Hematopoietic multipotent progenitor cell treated with erythropoietin and hydrocortisone succinate and interleukin-3 and kit ligand, for 15 days (in vitro differentiated cells): Measurements from ENCODE around the gene CNKSR3.

Source experiments
- DNase-seq: peaks from one replicate; pipeline ENCODE4 v3.0.0-alpha.2; 2015; ENCODE audit warnings: low spot score

Gene CNKSR3

GRCh38 chr6:154381548-154381947 is 128.9 kb downstream of the CNKSR3 start:
- no peak for DNase-seq

GRCh38 chr6:154380741-154381140 is 129.7 kb downstream of the CNKSR3 start:
- DNase-seq: no peak

GRCh38 chr6:154379585-154379984 is 130.9 kb downstream of the CNKSR3 start:
- no peak for DNase-seq

GRCh38 chr6:154378518-154378917 is 132.0 kb downstream of the CNKSR3 start:
- DNase-seq: no peak

- DNase-seq: no peak
Observed at GRCh38 chr6:154377726-154378125, 132.8 kb downstream of the CNKSR3 start.

- DNase-seq: no peak
Observed at GRCh38 chr6:154373971-154374370, 136.5 kb downstream of the CNKSR3 start.

GRCh38 chr6:154371281-154371680 is 139.2 kb downstream of the CNKSR3 start:
- DNase-seq: no peak

- DNase-seq: no peak
Observed at GRCh38 chr6:154370545-154370944, 139.9 kb downstream of the CNKSR3 start.

- no peak for DNase-seq
Observed at GRCh38 chr6:154367839-154368695, 142.4 kb downstream of the CNKSR3 start.

- DNase-seq: no peak
Observed at GRCh38 chr6:154367336-154367735, 143.1 kb downstream of the CNKSR3 start.

GRCh38 chr6:154363821-154364220 is 146.7 kb downstream of the CNKSR3 start:
- no peak for DNase-seq

- no peak for DNase-seq
Observed at GRCh38 chr6:154361476-154361875, 149.0 kb downstream of the CNKSR3 start.

- DNase-seq: no peak
Observed at GRCh38 chr6:154360476-154360875, 150.0 kb downstream of the CNKSR3 start.

GRCh38 chr6:154359679-154360078 is 150.8 kb downstream of the CNKSR3 start:
- no peak for DNase-seq

- DNase-seq: no peak
Observed at GRCh38 chr6:154359161-154359574, 151.3 kb downstream of the CNKSR3 start.

- DNase-seq: no peak
Observed at GRCh38 chr6:154358019-154358545, 152.4 kb downstream of the CNKSR3 start.

- no peak for DNase-seq
Observed at GRCh38 chr6:154356690-154357089, 153.8 kb downstream of the CNKSR3 start, which contains the start of gene IPCEF1. Gene IPCEF1, minus strand, starts transcription at chr6:154356803. Its CDS starts 90,856 bp downstream, at chr6:154265947.

- no peak for DNase-seq
Observed at GRCh38 chr6:154356113-154356512, 154.4 kb downstream of the CNKSR3 start.

- DNase-seq: no peak
Observed at GRCh38 chr6:154354265-154354777, 156.2 kb downstream of the CNKSR3 start.

GRCh38 chr6:154353626-154354025 is 156.9 kb downstream of the CNKSR3 start:
- DNase-seq: no peak

GRCh38 chr6:154352898-154353585 is 157.4 kb downstream of the CNKSR3 start:
- DNase-seq: no peak

- no peak for DNase-seq
Observed at GRCh38 chr6:154350293-154350692, 160.2 kb downstream of the CNKSR3 start.

GRCh38 chr6:154347981-154348380 is 162.5 kb downstream of the CNKSR3 start:
- no peak for DNase-seq
